Fibroblast of skin of back (primary cell): ENCODE data around the gene TMEM263.

Source experiments
- DNase-seq: peaks from one replicate; pipeline ENCODE4 v3.0.0-alpha.2; 2013

Gene TMEM263

DNA sequence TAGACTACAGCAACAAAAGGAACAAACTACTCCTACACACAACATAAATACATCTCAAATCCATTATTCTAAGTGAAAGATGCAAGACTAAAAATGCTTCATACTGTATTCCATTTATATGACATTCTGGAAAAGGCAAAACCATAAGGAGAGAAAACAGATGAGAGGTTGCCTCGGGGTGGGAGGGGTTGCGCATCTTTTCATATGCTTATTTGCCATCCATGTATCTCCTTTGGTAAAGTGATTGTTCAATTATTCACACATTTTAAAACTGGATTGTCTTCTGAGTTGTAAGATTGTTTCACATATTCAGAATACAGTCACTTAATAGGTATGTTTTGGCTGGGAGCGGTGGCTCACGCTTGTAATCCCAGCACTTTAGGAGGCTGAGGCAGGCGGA lies 5.1 kb upstream of the TMEM263 start:
- DNase-seq: no peak

DNA sequence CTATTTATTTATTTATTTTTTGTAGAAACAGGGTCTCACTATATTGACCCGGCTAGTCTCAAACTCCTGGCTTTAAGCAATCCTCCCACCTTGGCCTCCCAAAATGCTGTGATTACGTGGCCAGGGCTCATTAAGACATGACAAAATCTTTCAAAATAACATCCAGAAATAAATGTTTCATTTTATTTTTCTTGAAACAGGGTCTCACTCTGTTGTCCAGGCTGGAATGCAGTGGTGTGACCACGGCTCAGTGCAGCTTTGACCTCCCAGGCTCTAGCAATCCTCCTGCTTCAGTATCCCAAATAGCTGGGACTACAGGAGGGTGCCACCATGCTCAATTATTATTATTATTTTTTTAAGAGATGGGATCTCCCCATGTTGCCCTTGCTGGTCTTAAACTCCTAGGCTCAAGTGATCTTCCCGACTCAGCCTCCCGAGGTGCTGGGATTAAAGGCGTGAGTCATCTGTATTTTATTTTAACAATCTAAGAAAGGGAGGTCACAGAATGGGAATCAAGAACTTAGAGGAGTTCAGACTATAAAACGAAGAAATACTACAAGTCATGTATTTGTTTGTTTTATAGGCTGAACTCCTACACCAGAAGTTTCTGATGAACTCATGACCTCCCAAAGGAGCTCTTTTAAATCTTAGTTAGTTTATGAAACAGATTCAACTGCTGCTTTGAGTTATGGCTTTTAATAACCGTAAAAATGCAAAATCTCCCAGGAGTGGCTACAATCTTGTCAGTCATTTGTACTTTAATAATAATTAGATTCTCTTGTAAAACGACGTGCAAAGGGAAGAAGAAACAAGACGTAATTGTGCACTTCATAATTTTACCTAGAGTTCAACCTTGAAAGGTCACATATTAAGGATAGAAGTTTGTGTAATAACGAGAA lies 2.1 kb upstream of the TMEM263 start:
- DNase-seq: peak; percentile 70

DNA sequence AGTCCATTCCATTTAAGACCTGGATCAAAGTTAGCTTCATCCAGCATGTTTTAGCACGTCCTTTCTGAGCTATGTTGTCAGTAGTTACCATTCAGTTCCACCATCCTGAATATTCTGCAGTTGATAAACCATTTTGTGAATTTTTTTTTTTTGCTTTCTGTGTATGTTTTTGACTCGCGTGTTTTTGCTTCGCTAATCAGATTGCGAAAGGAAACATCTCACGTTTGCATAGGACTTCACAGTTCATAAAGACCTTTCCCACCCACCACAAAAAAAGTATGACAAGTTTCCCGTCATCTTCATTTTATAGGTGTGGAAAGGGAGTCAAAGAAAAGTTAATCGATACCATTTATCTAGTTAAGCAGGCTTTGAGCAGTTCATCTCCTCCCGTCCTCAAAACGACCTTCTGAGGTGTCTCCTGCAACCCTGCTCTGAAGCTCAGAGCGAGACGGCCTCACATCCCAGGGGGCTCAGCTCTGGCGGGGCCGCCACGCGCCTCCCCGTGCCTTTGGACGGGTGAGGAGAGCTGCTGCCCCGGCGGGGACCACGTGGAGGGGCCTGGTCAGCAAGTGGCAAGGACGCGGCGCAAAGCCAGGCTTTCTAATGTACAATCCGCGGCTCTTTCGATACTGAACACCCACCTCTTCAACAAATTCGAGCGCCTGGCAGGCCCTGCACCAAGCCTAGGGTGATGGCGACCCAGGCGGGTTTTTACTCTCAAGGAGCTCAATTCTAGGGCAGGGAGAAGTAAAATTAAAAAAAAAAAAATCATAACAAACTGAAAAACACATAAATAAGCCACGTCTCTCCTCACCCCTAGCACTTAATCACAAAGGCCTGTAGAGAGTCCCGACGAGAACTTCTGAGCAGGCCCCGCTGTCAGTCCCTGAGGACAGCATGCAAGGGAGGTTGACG lies 988 bp upstream of the TMEM263 start:
- peak; percentile 42 for DNase-seq

DNA sequence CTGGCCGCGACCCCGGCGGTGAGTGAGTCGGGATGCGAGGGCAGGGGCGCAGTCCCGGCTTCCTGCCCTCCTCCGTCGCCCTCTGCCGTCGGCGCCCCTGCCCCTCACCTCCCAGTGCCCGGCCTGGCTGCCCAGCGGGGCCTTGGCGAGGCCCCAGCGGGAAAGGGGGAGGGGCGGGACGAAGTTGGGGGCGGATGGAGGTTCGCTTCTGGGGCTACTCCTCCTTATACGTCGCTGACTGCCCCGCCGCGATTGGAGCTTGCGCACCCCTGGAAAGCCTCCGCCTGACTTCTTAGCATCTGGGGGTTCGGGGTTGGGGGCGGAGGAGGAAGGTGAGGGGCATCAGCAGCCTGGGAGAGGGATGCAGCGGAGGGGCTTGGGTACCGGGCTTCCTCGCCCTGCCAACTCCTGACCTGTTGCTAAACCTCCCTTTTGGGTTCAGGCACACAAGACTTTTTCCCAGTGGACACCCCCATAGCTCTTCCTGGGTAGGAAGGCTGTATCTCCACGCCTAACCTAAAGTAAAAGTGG lies 406 bp downstream of the TMEM263 start:
- DNase-seq: peak; percentile 69

DNA sequence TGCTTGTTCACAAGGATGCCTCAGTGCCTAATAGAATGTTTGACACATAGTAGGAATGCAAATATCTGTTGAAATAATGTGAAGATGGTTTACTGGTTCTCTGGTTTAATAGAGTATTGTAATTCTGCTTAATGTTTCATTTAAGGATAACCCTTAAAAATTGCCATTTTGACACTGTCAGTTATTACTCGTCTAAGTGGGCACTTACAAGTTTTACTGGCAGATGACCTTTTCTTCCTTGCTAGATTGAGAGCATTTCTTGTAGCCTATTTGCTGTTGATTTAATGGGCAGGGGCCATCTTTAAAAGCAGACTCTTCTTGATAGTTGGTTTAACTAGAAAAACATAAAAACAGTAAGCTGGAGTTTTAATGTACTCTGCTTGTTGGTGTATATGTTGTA lies 1.9 kb downstream of the TMEM263 start:
- DNase-seq: no peak

DNA sequence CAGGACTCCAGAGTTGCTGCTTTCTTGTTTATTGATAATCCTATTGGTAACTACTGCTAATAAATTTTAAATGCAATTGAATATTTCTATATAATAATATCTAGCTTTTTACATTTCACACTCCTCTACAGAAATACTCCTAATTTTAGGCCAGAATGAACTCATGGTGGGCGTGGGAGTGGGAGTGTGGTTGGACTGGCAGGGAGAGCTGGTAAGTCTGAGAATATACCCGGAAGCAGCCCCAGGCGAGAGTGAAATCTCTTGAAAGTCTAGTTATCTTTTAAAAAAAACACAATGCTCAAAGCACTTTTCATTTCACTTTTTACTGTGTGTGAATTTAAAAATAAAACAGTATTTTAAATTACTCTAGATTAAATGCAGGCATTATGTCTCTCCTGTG lies 4.7 kb downstream of the TMEM263 start:
- DNase-seq: no peak

DNA sequence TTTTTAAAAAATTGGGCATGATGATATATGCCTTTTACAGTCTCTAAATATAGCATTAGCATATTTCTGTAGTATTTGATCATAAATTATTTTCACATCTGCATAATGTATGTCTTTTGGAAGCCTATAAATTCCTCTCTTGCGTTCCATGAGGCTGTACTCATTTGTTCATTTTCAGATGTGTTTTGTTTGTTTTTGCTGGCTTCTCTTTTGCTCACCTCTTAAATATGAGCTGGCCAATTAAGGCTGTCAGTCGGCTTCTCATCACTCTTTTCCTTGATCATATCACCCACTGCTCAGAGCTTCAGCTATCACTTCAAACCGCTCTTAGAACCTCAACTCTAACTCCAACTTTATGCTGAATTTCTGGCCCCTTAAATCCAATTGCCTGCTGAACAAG lies 6.6 kb downstream of the TMEM263 start:
- DNase-seq: peak; percentile 65

DNA sequence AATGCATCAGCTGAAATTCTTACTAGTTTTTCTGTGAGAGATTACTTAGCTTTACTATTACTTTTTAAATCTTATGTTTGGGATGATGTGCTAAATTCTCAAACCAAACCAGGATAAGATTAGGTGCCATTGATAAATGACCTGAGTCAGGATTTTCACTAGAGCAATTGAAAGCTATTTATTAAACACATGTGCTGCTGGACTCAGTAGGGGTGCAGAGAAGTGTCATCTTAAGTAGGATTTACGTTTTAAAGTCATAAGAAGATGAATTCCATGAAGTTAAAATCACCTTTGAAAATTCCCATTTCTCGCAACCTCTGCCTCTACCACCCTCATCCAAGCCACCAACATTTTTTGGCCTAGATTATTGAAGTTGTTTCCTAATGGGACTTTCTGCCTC lies 8.8 kb downstream of the TMEM263 start:
- DNase-seq: no peak

DNA sequence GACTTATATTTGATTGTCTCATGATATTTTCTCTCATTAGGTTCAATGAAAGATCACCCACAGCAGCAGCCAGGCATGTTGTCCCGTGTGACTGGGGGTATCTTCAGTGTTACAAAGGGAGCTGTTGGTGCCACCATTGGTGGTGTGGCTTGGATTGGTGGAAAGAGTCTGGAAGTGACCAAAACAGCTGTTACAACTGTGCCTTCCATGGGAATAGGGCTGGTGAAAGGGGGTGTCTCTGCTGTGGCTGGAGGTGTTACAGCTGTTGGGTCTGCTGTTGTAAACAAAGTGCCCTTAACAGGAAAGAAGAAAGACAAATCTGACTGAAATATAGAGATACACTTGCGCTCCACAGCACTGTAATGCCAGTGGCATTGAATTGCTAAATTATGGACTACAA lies 15.4 kb downstream of the TMEM263 start:
- DNase-seq: no peak

DNA sequence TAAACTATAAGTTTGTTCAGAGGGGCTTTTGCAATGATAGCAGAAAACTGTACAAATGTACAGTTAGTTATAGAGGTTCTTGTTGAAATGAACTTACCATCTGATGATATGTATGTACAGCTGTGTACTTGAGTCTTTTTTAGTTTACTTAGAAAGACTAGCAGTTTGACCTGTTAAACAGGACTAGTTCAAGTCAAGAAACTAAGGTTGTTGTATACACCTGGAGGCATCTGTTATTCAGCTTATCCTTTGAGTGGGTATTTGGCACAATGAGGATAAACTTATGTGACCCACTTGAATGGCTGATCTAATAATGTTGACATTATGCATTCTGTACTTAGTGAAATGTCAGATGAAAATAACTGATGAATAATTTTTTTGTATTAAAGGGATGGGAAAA lies 17.8 kb downstream of the TMEM263 start:
- DNase-seq: no peak

DNA sequence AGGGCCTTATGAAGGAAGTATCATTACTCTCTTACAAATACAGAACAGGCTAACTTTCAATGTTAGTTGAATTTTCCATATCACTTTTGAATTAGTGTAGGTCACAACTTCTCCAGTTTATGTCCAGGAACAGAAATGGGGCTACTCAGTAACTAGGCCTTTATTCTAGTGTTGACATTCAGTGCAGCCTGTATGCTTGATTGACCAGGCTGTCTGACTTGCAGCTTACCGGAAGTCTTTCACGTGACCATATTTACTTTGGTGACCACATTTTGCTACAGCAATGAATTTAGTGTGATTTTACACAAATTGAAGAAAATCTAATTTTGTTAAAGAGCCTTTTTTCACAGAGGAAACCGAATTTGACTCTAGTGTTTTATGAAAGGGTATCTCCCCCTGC lies 18.8 kb downstream of the TMEM263 start:
- DNase-seq: no peak

DNA sequence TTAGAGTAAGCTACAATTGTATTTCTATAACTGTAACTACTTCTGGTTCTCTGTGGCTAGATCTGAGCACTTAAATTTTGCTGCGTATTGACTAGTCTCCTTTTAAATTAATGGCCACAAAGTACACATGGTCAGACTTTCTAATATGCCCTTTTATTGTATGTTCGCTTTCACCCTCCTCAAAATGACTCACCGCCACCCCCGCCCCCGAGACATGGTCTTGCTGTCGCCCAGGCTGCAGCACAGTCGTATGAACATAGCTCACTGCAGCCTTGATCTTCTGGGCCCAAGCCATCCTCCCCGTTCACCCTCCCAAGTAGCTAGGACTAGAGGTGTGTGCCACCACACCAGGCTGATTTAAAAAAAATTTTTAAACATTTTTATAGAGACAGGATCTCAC lies 19.4 kb downstream of the TMEM263 start:
- no peak for DNase-seq

DNA sequence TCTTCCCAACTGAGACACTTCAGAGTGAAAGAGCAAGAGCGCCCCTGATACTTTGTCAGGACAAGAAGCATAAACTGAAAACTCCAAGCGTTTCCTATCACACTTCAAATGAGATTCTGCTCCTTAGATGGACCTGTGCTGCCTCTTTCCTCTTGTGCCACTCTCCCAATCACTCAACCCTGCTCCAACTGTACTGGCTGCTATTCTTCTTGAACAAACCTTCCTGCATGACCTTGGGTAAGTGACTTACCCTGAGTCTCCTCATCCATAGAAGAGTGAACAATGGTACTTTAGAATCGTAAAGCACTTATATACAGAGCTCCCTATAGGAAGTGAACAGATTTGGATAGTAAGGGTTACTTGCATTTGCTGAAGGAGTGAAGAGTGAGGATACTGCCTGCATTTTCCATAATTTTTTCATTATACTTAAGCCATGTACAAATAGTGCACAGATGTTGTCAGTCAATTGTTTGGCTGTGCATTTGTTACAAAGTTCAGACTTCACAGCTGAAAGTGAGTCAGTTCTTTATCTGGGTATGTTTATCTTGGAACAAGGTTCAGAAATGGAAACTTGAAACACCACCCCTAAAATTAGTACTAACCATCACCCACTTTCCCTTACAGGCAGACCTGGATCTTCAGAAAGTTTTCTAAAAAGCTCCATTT lies 20.4 kb downstream of the TMEM263 start:
- peak; percentile 30 for DNase-seq

DNA sequence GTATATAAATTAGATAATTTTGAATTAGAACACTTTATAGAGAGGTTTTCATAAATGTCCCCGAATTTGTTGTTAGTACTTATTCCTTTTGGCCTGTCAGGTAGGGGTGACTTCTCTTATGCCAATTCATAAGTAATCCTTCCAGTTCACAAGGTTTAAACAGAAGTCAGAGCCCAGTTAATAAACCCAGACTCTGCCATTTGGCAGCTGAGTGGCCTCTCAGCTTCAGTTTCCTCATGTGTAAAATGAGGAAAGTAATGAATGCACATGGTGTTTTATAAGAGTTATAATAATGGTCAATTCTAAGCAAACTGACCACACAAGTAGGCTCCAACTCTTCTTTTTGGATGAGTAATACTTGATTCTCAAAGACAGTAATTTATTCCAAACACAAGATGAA lies 21.0 kb downstream of the TMEM263 start:
- DNase-seq: no peak

DNA sequence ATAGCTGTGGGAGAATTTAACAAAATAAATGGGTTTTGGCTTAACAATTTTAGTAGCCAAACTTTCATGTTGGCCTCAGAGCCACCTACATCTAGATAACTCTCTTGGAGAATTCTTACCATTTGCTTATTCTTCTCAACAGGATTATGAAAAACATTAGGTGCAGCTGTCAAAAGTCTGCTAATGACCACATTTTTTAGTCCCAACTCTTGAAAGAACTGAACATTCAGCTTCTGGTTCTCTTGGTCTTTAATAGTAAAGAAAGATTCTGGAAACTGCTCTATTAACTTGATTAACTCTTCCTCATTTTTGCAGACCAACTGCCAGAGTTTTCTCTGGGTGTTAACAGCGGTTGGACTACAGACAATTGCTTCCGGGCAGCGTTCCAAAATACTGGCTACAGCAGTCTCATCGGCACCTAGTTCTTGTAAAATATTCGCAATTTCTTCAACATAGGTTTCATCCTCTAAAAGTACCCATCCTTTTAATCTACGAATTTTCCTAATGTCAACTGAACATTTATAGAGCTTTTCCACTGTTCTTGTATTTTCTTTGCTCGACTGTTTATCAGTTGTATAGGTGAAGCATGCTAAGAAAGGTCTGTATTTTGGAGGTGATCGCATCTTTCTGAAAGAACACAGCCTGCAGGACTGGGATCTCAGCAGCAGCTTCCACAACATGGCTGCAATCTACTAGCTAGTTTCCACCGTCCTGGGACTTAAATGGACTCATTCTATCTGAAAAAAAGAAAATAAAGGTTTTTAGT lies 22.5 kb downstream of the TMEM263 start:
- peak; percentile 37 for DNase-seq

DNA sequence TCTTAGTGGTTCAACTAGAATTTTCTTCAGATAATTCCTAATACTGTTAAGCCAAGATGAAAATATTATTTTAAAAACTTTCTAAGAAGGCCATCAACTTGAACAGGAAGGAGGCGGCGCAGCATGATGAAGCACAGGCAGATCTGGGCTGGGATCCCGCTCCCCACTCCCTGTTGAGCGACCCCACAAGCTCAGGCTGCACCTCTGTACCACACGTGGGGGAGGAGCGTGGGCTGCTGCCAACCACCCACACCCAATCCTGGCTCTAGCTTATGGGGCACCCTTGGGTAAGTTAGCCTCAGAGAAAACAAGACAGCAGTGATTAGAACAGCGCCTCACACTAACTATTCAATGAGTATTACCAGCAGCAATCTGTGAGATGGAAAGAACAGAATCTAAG lies 25.2 kb downstream of the TMEM263 start:
- DNase-seq: no peak

DNA sequence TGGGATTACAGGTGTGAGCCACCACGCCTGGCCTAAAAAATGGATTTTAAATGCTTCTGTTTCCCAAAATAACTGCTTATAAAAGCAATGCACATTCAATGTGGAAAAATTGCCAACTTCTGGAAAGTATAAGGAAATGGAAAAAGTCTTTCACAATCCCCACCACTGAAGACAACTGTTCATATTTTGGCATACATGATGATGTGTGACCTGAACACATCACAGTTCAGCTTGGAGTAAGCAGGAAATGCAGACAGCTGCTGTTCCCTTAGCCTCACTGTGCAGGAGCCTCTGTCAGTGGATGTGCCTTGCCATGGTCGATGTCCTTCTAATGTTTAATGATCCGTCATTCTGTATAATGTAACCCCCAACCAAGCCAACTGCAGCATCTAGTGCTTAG lies 26.1 kb downstream of the TMEM263 start:
- no peak for DNase-seq

DNA sequence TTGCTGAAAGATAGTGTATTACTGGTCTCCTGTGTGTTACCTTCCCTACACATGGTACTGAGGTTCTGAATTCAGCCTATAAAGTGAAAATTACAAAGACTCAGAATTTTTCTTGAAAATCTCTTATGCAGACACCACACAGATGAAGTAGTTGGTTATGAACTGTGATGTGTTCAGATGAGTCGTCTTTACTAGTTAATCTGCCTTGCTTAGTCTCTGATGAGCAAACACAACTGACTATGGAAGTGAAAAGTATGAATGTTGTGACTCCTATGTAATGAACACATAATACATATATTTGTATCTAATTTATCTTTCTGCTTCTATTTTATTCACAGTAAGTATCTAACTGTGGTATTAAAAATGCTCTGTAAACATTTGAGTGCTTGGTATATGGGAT lies 26.5 kb downstream of the TMEM263 start:
- no peak for DNase-seq

DNA sequence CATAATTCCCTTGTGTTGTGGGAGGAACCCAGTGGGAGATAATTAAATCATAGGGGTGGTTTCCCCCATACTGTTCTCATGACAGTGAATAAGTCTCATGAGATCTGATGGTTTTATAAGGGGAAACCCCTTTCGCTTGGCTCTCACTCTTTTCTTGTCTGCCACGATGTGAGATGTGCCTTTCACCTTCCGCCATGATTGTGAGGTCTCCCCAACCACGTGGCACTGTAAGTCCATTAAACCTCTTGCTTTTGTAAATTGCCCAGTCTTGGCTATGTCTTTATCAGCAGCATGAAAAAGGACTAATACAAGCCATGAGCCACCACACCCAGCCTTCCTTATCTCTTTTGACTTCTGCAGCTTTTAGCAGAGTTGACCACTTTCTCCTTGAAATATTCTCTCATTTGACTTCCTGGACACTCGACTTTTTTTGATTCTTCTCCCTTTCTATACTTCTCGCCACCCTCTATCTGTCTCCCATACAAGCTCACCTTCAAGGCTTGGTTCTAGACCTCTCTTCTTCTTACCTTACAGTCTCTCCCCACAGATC lies 29.0 kb downstream of the TMEM263 start:
- no peak for DNase-seq

DNA sequence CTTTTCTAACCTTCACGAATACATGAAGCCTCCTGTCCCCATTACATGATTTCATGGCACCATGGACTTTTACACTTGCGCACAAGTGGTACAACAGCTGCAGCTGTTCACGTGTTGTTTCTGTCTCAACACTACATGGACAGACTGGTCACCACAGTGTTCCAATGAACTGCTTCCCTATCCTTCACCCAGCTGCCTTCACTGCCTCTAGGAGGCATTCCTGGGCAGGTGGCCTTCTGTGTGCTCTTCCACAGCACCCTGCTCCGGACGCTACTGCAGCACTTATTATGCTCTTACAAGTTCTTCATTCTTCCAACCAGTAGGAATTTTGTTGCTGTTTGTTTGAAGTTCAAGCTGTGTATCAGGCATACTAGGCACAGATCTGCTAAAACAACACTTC lies 29.8 kb downstream of the TMEM263 start:
- no peak for DNase-seq

DNA sequence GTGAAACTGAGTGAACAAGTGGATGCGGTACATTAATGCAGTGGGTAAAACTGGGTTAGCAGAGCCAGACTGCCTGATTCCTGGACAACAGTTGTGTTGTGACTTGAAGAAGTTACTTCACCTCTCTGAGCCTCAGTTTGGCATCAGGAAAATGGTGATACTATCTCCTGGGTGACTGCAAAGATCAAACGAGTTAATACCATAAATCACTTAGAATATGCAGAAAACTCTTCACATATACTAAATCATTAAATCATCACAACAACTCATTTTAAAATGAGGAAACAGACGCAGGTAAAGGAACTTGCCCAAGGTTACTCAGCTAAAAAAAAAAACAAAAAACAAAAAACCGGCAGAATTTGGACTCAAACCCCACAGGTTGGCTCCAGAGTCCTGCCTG lies 30.4 kb downstream of the TMEM263 start:
- no peak for DNase-seq
